ENCODE data around the gene COX14. TPM values are rescaled to one million over a fixed set of nuclear protein-coding genes. Genes with fewer than 3 reads are reported as not detected.
A peak's percentile ranks its signal among the peaks of the same experiment; 100 is the strongest.

Gene COX14
- total and polyA plus RNA-seq, 2 donors from 2014 or later = 68.2 to 242 TPM

- FAIRE-seq = no peak
- Histone ChIP-seq H3K4me1 (ENCODE audit: control insufficient read depth in 2 of 3, insufficient read depth in 2 of 3, low read depth in 1 of 3, low read length in 3 of 3) (peaks cover 0 to 41% (median 32%) of the 10 kb centered on the region in 3 donors), H3K27ac (ENCODE audit: low read depth in 2 of 2, low read length in 2 of 2) (no peak overlapping the region), H3K27me3 (ENCODE audit: control insufficient read depth, insufficient read depth, low read length) (no peaks in the 10 kb centered on the region), H3K4me3 (ENCODE audit: low read length in 3 of 3) (peak overlapping the region in 1 of 3 donors; percentile 30), H3K9me3 (ENCODE audit: control insufficient read depth in 2 of 3, insufficient read depth in 1 of 3, low read length in 3 of 3) (no peaks in the 10 kb centered on the region), H3K36me3 (ENCODE audit: control insufficient read depth in 2 of 3, insufficient read depth in 3 of 3, low read length in 3 of 3) (peaks cover 0 to 6% (median 0%) of the 10 kb centered on the region in 3 donors), H3K9ac (ENCODE audit: low read length in 3 of 3) (no peak overlapping the region)
- no peak for TF ChIP-seq CTCF (IDR thresholded peaks at IDR 0.05; ENCODE audit: borderline replicate concordance, extremely low read depth, insufficient read depth)
- intact Hi-C loops (cut with DNase I) = no loop called here
- no peak for DNase-seq
These were observed 5.1 kb upstream of the COX14 start for GRCh38 chr12:50106907-50107306.

DNA sequence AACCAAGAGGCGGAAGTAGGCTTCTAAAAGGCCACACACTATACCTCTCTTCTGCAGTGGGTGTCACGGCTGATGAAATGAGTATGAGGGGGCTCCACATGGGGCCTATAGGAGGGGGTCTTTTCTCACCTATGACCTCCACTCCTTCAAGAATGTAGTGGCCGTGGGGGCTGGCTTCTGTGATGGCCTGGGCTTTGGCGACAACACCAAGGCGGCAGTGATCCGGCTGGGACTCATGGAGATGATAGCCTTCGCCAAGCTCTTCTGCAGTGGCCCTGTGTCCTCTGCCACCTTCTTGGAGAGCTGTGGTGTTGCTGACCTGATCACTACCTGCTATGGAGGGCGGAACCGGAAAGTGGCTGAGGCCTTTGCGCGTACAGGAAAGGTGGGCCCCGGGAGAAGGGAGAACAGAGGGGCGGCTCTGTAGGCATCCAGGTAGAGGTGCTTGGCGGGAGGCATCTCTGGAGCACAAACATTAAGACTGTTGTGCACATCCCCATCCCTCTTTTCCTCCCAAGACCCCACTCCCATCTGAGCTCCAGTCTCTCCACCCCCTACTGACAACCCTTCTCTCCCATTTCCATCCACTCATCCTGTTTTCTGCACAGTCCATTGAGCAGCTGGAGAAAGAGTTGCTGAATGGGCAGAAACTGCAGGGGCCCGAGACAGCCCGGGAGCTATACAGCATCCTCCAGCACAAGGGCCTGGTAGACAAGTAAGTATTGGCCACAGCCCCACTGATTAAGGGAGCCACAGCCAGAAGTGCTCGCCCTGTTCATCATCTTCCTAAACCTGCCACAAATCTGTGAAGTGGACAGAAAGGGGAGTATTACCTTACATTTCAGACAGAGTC, 4.4 kb upstream of the COX14 start:
- DNase-seq (peak in 1 of 5 donors; percentile 34), FAIRE-seq (no peak)
- H3K4me1 ChIP-seq (ENCODE audit: control insufficient read depth in 2 of 3, insufficient read depth in 2 of 3, low read depth in 1 of 3, low read length in 3 of 3) = peaks cover 0 to 41% (median 31%) of the 10 kb centered on the region in 3 donors
- no peak overlapping the region for H3K9ac ChIP-seq (ENCODE audit: low read length in 3 of 3)
- TF ChIP-seq CTCF (IDR thresholded peaks at IDR 0.05; ENCODE audit: borderline replicate concordance, extremely low read depth, insufficient read depth) = no peak
- H3K27me3 ChIP-seq (ENCODE audit: control insufficient read depth, insufficient read depth, low read length) = no peaks in the 10 kb centered on the region
- peaks cover 0 to 6% (median 0%) of the 10 kb centered on the region in 3 donors for H3K36me3 ChIP-seq (ENCODE audit: control insufficient read depth in 2 of 3, insufficient read depth in 3 of 3, low read length in 3 of 3)
- intact Hi-C loops (cut with DNase I) = no loop called here
- peak overlapping the region in 1 of 3 donors; percentile 7 for H3K4me3 ChIP-seq (ENCODE audit: low read length in 3 of 3)
- no peak overlapping the region for H3K27ac ChIP-seq (ENCODE audit: low read depth in 2 of 2, low read length in 2 of 2)
- H3K9me3 ChIP-seq (ENCODE audit: control insufficient read depth in 2 of 3, insufficient read depth in 1 of 3, low read length in 3 of 3) = no peaks in the 10 kb centered on the region

- Histone ChIP-seq H3K9me3 (ENCODE audit: control insufficient read depth in 2 of 3, insufficient read depth in 1 of 3, low read length in 3 of 3) (no peaks in the 10 kb centered on the region), H3K4me3 (ENCODE audit: low read length in 3 of 3) (no peak overlapping the region), H3K36me3 (ENCODE audit: control insufficient read depth in 2 of 3, insufficient read depth in 3 of 3, low read length in 3 of 3) (peaks cover 0 to 6% (median 0%) of the 10 kb centered on the region in 3 donors), H3K9ac (ENCODE audit: low read length in 3 of 3) (peak overlapping the region in 1 of 3 donors; percentile 80), H3K27me3 (ENCODE audit: control insufficient read depth, insufficient read depth, low read length) (no peaks in the 10 kb centered on the region), H3K4me1 (ENCODE audit: control insufficient read depth in 2 of 3, insufficient read depth in 2 of 3, low read depth in 1 of 3, low read length in 3 of 3) (peaks cover 0 to 37% (median 21%) of the 10 kb centered on the region in 3 donors), H3K27ac (ENCODE audit: low read depth in 2 of 2, low read length in 2 of 2) (peak overlapping the region; percentile 97)
- intact Hi-C loops (cut with DNase I) = no loop called here
- TF ChIP-seq CTCF (IDR thresholded peaks at IDR 0.05; ENCODE audit: borderline replicate concordance, extremely low read depth, insufficient read depth) = no peak
- DNase-seq = peak in 1 of 5 donors; percentile 57
- FAIRE-seq = no peak
These were observed 2.7 kb upstream of the COX14 start for GRCh38 chr12:50109319-50109718.

All from kidney (tissue), 14 donors.